Thoracic aorta (tissue), 2 donors: Measurements from ENCODE around the gene CPM. TPM values are rescaled to one million over a fixed set of nuclear protein-coding genes. Genes with fewer than 3 reads are reported as not detected.

Experiments used
- ATAC-seq: fragments of 150-250 bp; one replicate; pipeline ENCODE4 v1.8.0; 2017; ENCODE audit warnings: low read depth; ENCODE audit not compliant: insufficient number of reproducible peaks, low FRiP score
- DNase-seq: peaks from one replicate; pipeline ENCODE4 v3.0.0-alpha.2; 2020; ENCODE audit warnings: low spot score
- H3K27ac ChIP-seq, 2 donors: fragments of 200-600 bp; sonication (generic); 1 replicate in 1 of 2; 2 replicates in 1 of 2; pipeline ENCODE4 v1.5.1; 2016; ENCODE audit warnings: mild to moderate bottlenecking in 2 of 2, moderate library complexity in 2 of 2
- H3K27me3 ChIP-seq: fragments of 200-600 bp; sonication (generic); replicated peaks from 2 replicates; pipeline ENCODE4 v1.6.0; 2016; ENCODE audit warnings: mild to moderate bottlenecking; ENCODE audit not compliant: insufficient read depth
- H3K36me3 ChIP-seq: fragments of 200-600 bp; sonication (generic); one replicate; pipeline ENCODE4 v1.5.1; 2016
- H3K4me1 ChIP-seq, 2 donors: fragments of 200-600 bp; sonication (generic); 1 replicate in 1 of 2; 2 replicates in 1 of 2; pipeline versions ENCODE4 v1.5.1 to v1.6.0; 2016; ENCODE audit warnings: low read depth in 2 of 2, mild to moderate bottlenecking in 1 of 2; ENCODE audit not compliant: control insufficient read depth in 1 of 2
- H3K4me3 ChIP-seq: fragments of 200-600 bp; sonication (generic); 2 replicates; pipeline ENCODE4 v1.5.1; 2016; ENCODE audit warnings: mild to moderate bottlenecking
- H3K9me3 ChIP-seq: fragments of 200-600 bp; sonication (generic); 2 replicates; pipeline ENCODE4 v1.5.1; 2016
- total RNA-seq, 2 donors: library from RNA; depleted of rRNA; stranded (reverse); fragments of >200 nt; gene quantifications; one replicate each; pipeline versions ENCODE4 v1.1.0 to v1.2.3, GENCODE V29; 2016
- TF ChIP-seq, protein P1 (sequence below): fragments of 200-600 bp; sonication (generic); IDR thresholded peaks from one replicate; pipeline ENCODE4 v1.5.1; 2019; ENCODE audit warnings: antibody characterized with exemption

The CPM gene
- total RNA-seq, 2 donors from 2014 or later = 22.1 to 62.3 TPM

GRCh38 chr12:68956466-68956865 lies 23.5 kb upstream of the CPM start:
- H3K27me3 ChIP-seq = no peaks in the 10 kb centered on the region
- DNase-seq = no peak
- H3K36me3 ChIP-seq = no peaks in the 10 kb centered on the region
- H3K4me1 ChIP-seq = peaks cover 0 to 2% of the 10 kb centered on the region in 2 donors
- no peak overlapping the region for H3K27ac ChIP-seq
- no peak overlapping the region for H3K4me3 ChIP-seq
- ATAC-seq = no peak
- TF ChIP-seq, protein P1, sequence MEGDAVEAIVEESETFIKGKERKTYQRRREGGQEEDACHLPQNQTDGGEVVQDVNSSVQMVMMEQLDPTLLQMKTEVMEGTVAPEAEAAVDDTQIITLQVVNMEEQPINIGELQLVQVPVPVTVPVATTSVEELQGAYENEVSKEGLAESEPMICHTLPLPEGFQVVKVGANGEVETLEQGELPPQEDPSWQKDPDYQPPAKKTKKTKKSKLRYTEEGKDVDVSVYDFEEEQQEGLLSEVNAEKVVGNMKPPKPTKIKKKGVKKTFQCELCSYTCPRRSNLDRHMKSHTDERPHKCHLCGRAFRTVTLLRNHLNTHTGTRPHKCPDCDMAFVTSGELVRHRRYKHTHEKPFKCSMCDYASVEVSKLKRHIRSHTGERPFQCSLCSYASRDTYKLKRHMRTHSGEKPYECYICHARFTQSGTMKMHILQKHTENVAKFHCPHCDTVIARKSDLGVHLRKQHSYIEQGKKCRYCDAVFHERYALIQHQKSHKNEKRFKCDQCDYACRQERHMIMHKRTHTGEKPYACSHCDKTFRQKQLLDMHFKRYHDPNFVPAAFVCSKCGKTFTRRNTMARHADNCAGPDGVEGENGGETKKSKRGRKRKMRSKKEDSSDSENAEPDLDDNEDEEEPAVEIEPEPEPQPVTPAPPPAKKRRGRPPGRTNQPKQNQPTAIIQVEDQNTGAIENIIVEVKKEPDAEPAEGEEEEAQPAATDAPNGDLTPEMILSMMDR = no peak
- H3K9me3 ChIP-seq = no peaks in the 10 kb centered on the region

- ATAC-seq = no peak
- no peak overlapping the region for H3K4me3 ChIP-seq
- DNase-seq = no peak
- TF ChIP-seq, protein P1 = no peak
- H3K36me3 ChIP-seq = no peaks in the 10 kb centered on the region
- no peaks in the 10 kb centered on the region for H3K27me3 ChIP-seq
- no peak overlapping the region for H3K27ac ChIP-seq
- H3K9me3 ChIP-seq = no peaks in the 10 kb centered on the region
- peaks cover 0 to 7% of the 10 kb centered on the region in 2 donors for H3K4me1 ChIP-seq
These were observed 21.8 kb upstream of the CPM start for GRCh38 chr12:68954811-68955210.

DNA sequence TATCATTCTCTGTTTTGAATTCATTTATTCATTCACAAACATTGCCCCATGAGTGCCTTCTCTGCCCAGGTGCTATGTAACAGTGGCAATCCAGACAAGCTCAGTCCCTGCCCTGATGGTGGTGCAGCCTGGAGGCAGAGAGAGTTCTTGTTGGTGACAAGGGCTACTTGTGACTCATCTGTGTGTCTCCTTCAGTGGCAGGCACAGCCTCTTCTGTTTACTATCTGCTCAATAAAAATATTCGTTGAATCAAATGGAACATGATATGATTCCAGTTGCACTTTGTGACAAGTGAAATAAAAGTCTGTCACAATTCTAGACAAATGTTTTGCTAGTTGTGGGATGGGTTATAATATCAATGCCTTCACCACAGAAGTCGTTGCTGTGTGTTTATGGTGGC lies 20.6 kb upstream of the CPM start:
- TF ChIP-seq, protein P1 = no peak
- DNase-seq = no peak
- Histone ChIP-seq H3K9me3 (no peaks in the 10 kb centered on the region), H3K27me3 (no peaks in the 10 kb centered on the region), H3K4me1 (peaks cover 0 to 7% of the 10 kb centered on the region in 2 donors), H3K27ac (no peak overlapping the region), H3K4me3 (no peak overlapping the region), H3K36me3 (no peaks in the 10 kb centered on the region)
- ATAC-seq = no peak

DNA sequence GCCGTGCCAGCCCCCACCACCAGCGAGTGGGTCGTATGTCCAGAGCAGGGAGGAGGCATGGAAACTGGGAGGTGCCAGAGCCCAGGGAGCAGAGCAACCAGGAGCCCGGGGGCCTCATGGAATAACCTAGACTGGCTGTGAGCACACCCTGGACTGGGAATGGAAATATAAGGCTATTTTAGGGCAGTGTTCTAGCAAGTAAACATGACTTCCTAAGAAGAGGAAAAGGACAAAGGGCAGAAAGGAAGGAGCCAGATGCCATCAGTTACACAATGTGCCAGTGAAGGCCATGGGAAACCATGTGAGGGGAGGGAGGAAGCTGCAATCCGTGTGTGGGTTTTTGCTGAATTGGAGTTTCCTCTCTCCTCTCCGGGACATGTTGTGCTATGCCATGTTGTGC lies 18.7 kb upstream of the CPM start:
- ATAC-seq (no peak), DNase-seq (no peak)
- Histone ChIP-seq H3K36me3 (no peaks in the 10 kb centered on the region), H3K27me3 (no peaks in the 10 kb centered on the region), H3K4me3 (no peak overlapping the region), H3K9me3 (no peaks in the 10 kb centered on the region), H3K4me1 (peaks cover 0 to 7% of the 10 kb centered on the region in 2 donors), H3K27ac (peak overlapping the region in 1 of 2 donors; percentile 40)
- TF ChIP-seq, protein P1 = no peak

DNA sequence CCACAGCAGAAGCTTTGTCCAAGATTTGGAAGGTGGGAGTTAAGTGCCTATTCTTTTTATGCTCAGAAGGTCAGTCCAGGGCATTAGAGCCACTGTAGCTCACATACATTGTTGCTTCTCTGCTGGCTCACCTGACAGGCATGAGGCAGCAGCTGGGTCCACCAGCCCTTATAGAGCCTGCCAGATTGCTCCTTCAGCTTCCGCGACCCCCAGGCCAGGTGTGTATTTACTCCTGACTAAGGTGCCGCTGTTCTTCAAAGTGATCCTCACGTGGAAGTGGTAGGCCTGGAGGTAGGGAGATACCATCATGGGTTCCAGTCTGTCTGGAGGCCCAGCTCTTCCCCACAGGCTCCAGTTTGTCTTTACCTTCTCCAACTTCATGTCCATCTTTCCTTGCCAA lies 17.5 kb upstream of the CPM start:
- Histone ChIP-seq H3K27ac (no peak overlapping the region), H3K36me3 (no peaks in the 10 kb centered on the region), H3K4me3 (no peak overlapping the region), H3K9me3 (no peaks in the 10 kb centered on the region), H3K4me1 (peaks cover 0 to 7% of the 10 kb centered on the region in 2 donors), H3K27me3 (no peaks in the 10 kb centered on the region)
- TF ChIP-seq, protein P1 = no peak
- no peak for DNase-seq
- ATAC-seq = no peak
